GM23248 (cell line): ENCODE data around the gene IGSF3. TPM values are rescaled to one million over a fixed set of nuclear protein-coding genes. Genes with fewer than 3 reads are reported as not detected.

Experiments used
- DNase-seq: peaks from one replicate; pipeline ENCODE4 v3.0.0-alpha.2; 2015
- H2AFZ ChIP-seq: fragments of 200-600 bp; sonication (generic); 2 replicates; pipeline ENCODE4 v1.6.1; 2016; ENCODE audit warnings: antibody characterized with exemption
- H3F3A ChIP-seq: fragments of 200-600 bp; sonication (generic); 2 replicates; pipeline ENCODE4 v1.6.1; 2016; ENCODE audit warnings: mild to moderate bottlenecking, antibody characterized with exemption, mixed run types; ENCODE audit not compliant: insufficient read depth
- H3K27ac ChIP-seq: fragments of 200-600 bp; sonication (generic); 2 replicates; pipeline ENCODE4 v1.5.1; 2016; ENCODE audit warnings: mild to moderate bottlenecking
- H3K27me3 ChIP-seq: fragments of 200-600 bp; sonication (generic); replicated peaks from 2 replicates; pipeline ENCODE4 v1.6.1; 2016; ENCODE audit warnings: mild to moderate bottlenecking; ENCODE audit not compliant: insufficient read depth
- H3K36me3 ChIP-seq: fragments of 200-600 bp; sonication (generic); 2 replicates; pipeline ENCODE4 v1.6.1; 2016; ENCODE audit warnings: low read depth, mild to moderate bottlenecking
- H3K4me1 ChIP-seq: fragments of 200-600 bp; sonication (generic); 2 replicates; pipeline ENCODE4 v1.6.1; 2016; ENCODE audit warnings: mild to moderate bottlenecking; ENCODE audit not compliant: insufficient read depth
- H3K4me2 ChIP-seq: fragments of 200-600 bp; sonication (generic); one replicate; pipeline ENCODE4 v1.6.1; 2016; ENCODE audit warnings: mild to moderate bottlenecking; ENCODE audit not compliant: unreplicated experiment
- H3K4me3 ChIP-seq: fragments of 200-600 bp; sonication (generic); 2 replicates; pipeline ENCODE4 v1.5.1; 2016; ENCODE audit warnings: mild to moderate bottlenecking
- H3K79me2 ChIP-seq: fragments of 200-600 bp; sonication (generic); 2 replicates; pipeline ENCODE4 v1.6.1; 2016; ENCODE audit warnings: mild to moderate bottlenecking; ENCODE audit not compliant: insufficient read depth
- H3K9ac ChIP-seq: fragments of 200-600 bp; sonication (generic); 2 replicates; pipeline ENCODE4 v1.6.1; 2016; ENCODE audit warnings: mild to moderate bottlenecking
- H3K9me2 ChIP-seq: fragments of 200-600 bp; sonication (generic); 2 replicates; pipeline ENCODE4 v1.6.1; 2016; ENCODE audit warnings: mixed run types, mild to moderate bottlenecking, moderate library complexity; ENCODE audit not compliant: insufficient read depth
- H3K9me3 ChIP-seq: fragments of 200-600 bp; sonication (generic); one replicate; pipeline ENCODE4 v1.6.1; 2017; ENCODE audit warnings: low read depth
- H4K20me1 ChIP-seq: fragments of 200-600 bp; sonication (generic); 2 replicates; pipeline ENCODE4 v1.6.0; 2016; ENCODE audit not compliant: insufficient read depth
- EZH2 ChIP-seq: fragments of 200-600 bp; sonication (generic); IDR thresholded peaks from 2 replicates; pipeline ENCODE4 v1.6.1; 2018; ENCODE audit warnings: antibody characterized with exemption, mild to moderate bottlenecking; ENCODE audit not compliant: insufficient read depth, poor library complexity, severe bottlenecking
- EZH2phosphoT487 ChIP-seq: fragments of 200-600 bp; sonication (generic); IDR thresholded peaks from 2 replicates; pipeline ENCODE4 v1.6.1; 2018; ENCODE audit warnings: antibody characterized with exemption, moderate library complexity, mild to moderate bottlenecking, low read depth; ENCODE audit not compliant: insufficient read depth
- WGBS, 2 experiments: methylation state at CpG; one replicate each; pipeline ENCODE4 v1.1.6; 2015 to 2017; ENCODE audit warnings: low lambda C conversion rate in 2 of 2, low coverage in 1 of 2; ENCODE audit errors: missing lambda C conversion rate in 2 of 2; 5-methylcytosine and 5-hydroxymethylcytosine counted together
- in situ Hi-C: fragments of 300-500 bp; cut with MboI; formaldehyde crosslinking; loops from 2 replicates; pipeline ENCODE4 v1.15.0; 2020
- polyA plus RNA-seq: library from polyadenylated mRNA; unstranded; fragments of >200 nt; fragmentation: Nextera tagmentation; extraction: Ambion mirVana; gene quantifications from 2 replicates; pipeline ENCODE4 v1.2.1, GENCODE V29; 2016
- total RNA-seq: library from RNA; depleted of rRNA; stranded (reverse); fragments of >200 nt; shearing (Covaris generic); gene quantifications from 2 replicates; pipeline ENCODE4 v1.2.3, GENCODE V29; 2014

The IGSF3 gene
- total and polyA plus RNA-seq, 2 experiments from 2014 or later, result 0.08 to 0.22 TPM

- H3K4me2 ChIP-seq, result peak overlapping the region; percentile 96
- H3K4me1 ChIP-seq, result no peaks in the 10 kb centered on the region; the same call in 1 of the 2 replicates
- no peak overlapping the region for H3K27ac ChIP-seq
- H3F3A ChIP-seq, result no peaks in the 10 kb centered on the region
- no peaks in the 10 kb centered on the region for H3K9me2 ChIP-seq
- no peaks in the 10 kb centered on the region for H3K9me3 ChIP-seq
- peak overlapping the region; percentile 71 for H3K4me3 ChIP-seq
- no peaks in the 10 kb centered on the region for H3K36me3 ChIP-seq
- H3K9ac ChIP-seq, result no peak overlapping the region
- no peaks in the 10 kb centered on the region for H3K79me2 ChIP-seq
- peak overlapping the region; percentile 69; the same call in 1 of the 2 replicates for H2AFZ ChIP-seq
- in situ Hi-C loops, result no loop called here
- peak; percentile 73 for TF ChIP-seq EZH2
- no peak for TF ChIP-seq EZH2phosphoT487
- 7 to 9% methylated on average over 28 of the region's 28 CpGs for WGBS, 2 experiments
- no peaks in the 10 kb centered on the region for H4K20me1 ChIP-seq
- DNase-seq, result peak; percentile 13
- H3K27me3 ChIP-seq, result peaks cover 45% of the 10 kb centered on the region
Observed at GRCh38 chr1:116666187-116667077, 1.1 kb downstream of the IGSF3 start.

- Histone ChIP-seq H3K9me2 (no peaks in the 10 kb centered on the region), H3K9me3 (no peaks in the 10 kb centered on the region), H3K4me1 (no peaks in the 10 kb centered on the region; the same call in 1 of the 2 replicates), H3F3A (no peaks in the 10 kb centered on the region), H2AFZ (no peak overlapping the region), H4K20me1 (no peaks in the 10 kb centered on the region), H3K4me3 (no peak overlapping the region), H3K4me2 (no peak overlapping the region), H3K79me2 (no peaks in the 10 kb centered on the region), H3K36me3 (no peaks in the 10 kb centered on the region), H3K9ac (no peak overlapping the region), H3K27ac (no peak overlapping the region), H3K27me3 (peaks cover 45% of the 10 kb centered on the region)
- 78 to 80% methylated on average over 4 of the region's 4 CpGs for WGBS, 2 experiments
- in situ Hi-C loops, result no loop called here
- no peak for DNase-seq
- TF ChIP-seq EZH2phosphoT487 (no peak), EZH2 (no peak)
Observed at GRCh38 chr1:116664978-116665371, 2.6 kb downstream of the IGSF3 start.

GRCh38 chr1:116664366-116664977, 3.1 kb downstream of the IGSF3 start:
- H3K36me3 ChIP-seq, result no peaks in the 10 kb centered on the region
- H4K20me1 ChIP-seq, result no peaks in the 10 kb centered on the region
- peaks cover 45% of the 10 kb centered on the region for H3K27me3 ChIP-seq
- H3K4me3 ChIP-seq, result no peak overlapping the region
- no peaks in the 10 kb centered on the region for H3K79me2 ChIP-seq
- H3K4me1 ChIP-seq, result no peaks in the 10 kb centered on the region; the same call in 1 of the 2 replicates
- no peaks in the 10 kb centered on the region for H3F3A ChIP-seq
- no peak overlapping the region for H3K4me2 ChIP-seq
- H3K9ac ChIP-seq, result no peak overlapping the region
- no peaks in the 10 kb centered on the region for H3K9me2 ChIP-seq
- H2AFZ ChIP-seq, result no peak overlapping the region
- in situ Hi-C loops, result no loop called here
- WGBS, 2 experiments, result 77 to 91% methylated on average over 5 of the region's 5 CpGs
- DNase-seq, result no peak
- no peak for TF ChIP-seq EZH2phosphoT487
- TF ChIP-seq EZH2, result no peak
- no peaks in the 10 kb centered on the region for H3K9me3 ChIP-seq
- H3K27ac ChIP-seq, result no peak overlapping the region

GRCh38 chr1:116663821-116664220, 3.7 kb downstream of the IGSF3 start:
- peaks cover 45% of the 10 kb centered on the region for H3K27me3 ChIP-seq
- H3K4me3 ChIP-seq, result no peak overlapping the region
- H3K27ac ChIP-seq, result no peak overlapping the region
- TF ChIP-seq EZH2 (no peak), EZH2phosphoT487 (no peak)
- no peak for DNase-seq
- no peaks in the 10 kb centered on the region for H3F3A ChIP-seq
- no peaks in the 10 kb centered on the region; the same call in 1 of the 2 replicates for H3K4me1 ChIP-seq
- H3K9me3 ChIP-seq, result no peaks in the 10 kb centered on the region
- H2AFZ ChIP-seq, result no peak overlapping the region
- 62 to 68% methylated on average over 2 of the region's 2 CpGs for WGBS, 2 experiments
- H3K79me2 ChIP-seq, result no peaks in the 10 kb centered on the region
- no peaks in the 10 kb centered on the region for H4K20me1 ChIP-seq
- H3K9me2 ChIP-seq, result no peaks in the 10 kb centered on the region
- H3K4me2 ChIP-seq, result no peak overlapping the region
- in situ Hi-C loops, result no loop called here
- H3K9ac ChIP-seq, result no peak overlapping the region
- H3K36me3 ChIP-seq, result no peaks in the 10 kb centered on the region
